Hepatocyte (in vitro differentiated cells): ENCODE measurements around the gene SEMA5B.

Source experiments
- CTCF ChIP-seq: fragments of 200-600 bp; sonication (generic); IDR thresholded peaks from 2 replicates; pipeline ENCODE4 v1.5.1; 2016; ENCODE audit warnings: antibody characterized with exemption, mild to moderate bottlenecking; ENCODE audit not compliant: poor library complexity
- EZH2 ChIP-seq: fragments of 200-600 bp; sonication (generic); IDR thresholded peaks from 2 replicates; pipeline ENCODE4 v1.6.1; 2016; ENCODE audit warnings: antibody characterized with exemption, mild to moderate bottlenecking, borderline replicate concordance
- EZH2phosphoT487 ChIP-seq: fragments of 200-600 bp; sonication (generic); IDR thresholded peaks from one replicate; pipeline ENCODE4 v1.6.1; 2018; ENCODE audit warnings: antibody characterized with exemption, mild to moderate bottlenecking, low read depth, moderate library complexity; ENCODE audit not compliant: unreplicated experiment, severe bottlenecking

DNA sequence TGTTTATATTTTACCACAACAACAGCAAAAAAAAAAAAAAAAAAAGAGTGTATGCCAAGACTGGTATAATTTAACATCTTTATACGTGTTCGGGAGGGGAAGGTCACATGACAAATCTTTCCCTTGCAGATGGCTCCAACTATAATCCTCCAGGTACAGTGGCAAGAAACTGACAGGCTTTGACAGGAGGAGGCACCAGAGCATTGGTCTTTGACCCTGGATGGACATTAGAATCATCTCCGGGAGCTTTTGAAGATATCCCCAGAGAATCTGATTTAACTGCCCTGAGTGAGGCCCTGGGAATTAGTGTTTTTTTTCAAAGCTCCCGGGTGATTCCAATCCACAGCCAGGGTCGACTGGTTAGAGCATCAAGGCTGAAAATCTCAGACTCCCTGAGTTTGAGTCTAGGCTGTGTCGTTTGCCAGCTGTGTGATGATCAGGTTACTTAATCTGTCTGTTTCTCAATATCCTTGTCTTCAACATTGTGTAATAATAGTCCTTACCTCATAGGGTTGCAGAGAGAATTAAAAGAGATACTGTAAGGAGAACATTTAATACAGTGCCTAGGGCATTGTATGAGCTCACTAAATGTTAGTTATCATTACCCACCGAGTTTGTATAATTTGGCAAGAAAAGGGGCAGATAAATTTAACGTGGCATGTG is 8.9 kb upstream of the SEMA5B start:
- TF ChIP-seq CTCF (no peak), EZH2phosphoT487 (no peak), EZH2 (no peak)
